Fibroblast of lung (primary cell): Measurements from ENCODE around the gene PUDP.

Source experiments
- EZH2 ChIP-seq: IDR thresholded peaks from 2 replicates; pipeline ENCODE4 v1.5.1; 2012; ENCODE audit warnings: low read length, control low read depth, mild to moderate bottlenecking; ENCODE audit errors: missing control alignments
- TF ChIP-seq, protein P1 (sequence below), 2 donors: IDR thresholded peaks in 1 of 2; conservative IDR thresholded peaks in 1 of 2; 1 replicate in 1 of 2; 2 replicates in 1 of 2; pipeline ENCODE4 v1.5.1; 2011 to 2012; ENCODE audit warnings: low read length in 2 of 2, control low read depth in 1 of 2, inconsistent platforms in 1 of 2, low read depth in 1 of 2, mild to moderate bottlenecking in 1 of 2

- TF ChIP-seq, protein P1, sequence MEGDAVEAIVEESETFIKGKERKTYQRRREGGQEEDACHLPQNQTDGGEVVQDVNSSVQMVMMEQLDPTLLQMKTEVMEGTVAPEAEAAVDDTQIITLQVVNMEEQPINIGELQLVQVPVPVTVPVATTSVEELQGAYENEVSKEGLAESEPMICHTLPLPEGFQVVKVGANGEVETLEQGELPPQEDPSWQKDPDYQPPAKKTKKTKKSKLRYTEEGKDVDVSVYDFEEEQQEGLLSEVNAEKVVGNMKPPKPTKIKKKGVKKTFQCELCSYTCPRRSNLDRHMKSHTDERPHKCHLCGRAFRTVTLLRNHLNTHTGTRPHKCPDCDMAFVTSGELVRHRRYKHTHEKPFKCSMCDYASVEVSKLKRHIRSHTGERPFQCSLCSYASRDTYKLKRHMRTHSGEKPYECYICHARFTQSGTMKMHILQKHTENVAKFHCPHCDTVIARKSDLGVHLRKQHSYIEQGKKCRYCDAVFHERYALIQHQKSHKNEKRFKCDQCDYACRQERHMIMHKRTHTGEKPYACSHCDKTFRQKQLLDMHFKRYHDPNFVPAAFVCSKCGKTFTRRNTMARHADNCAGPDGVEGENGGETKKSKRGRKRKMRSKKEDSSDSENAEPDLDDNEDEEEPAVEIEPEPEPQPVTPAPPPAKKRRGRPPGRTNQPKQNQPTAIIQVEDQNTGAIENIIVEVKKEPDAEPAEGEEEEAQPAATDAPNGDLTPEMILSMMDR (conservative IDR thresholded peaks at IDR 0.05 in 1 of 2, IDR thresholded peaks at IDR 0.05 in 1 of 2; ENCODE audit: low read depth in 1 of 2, low read length in 2 of 2): no peak
- TF ChIP-seq EZH2: no peak
Measured at GRCh38 chrX:7052541-7052940, 95.4 kb downstream of the PUDP start.
